GM10248 (cell line): Measurements from ENCODE around the gene TLX2.

ENCODE experiments used
- CTCF ChIA-PET: fragments of 300-600 bp; sonication (Branson Sonifier 250); formaldehyde crosslinking; extraction: SDS; loops from one replicate; lab custom pipeline; 2021; ENCODE audit warnings: antibody characterized with exemption; lab: Yijun Ruan, JAX
- POLR2A ChIA-PET: fragments of 350-650 bp; sonication (Branson Sonifier 250); formaldehyde crosslinking; extraction: SDS; loops from one replicate; lab custom pipeline; 2020; ENCODE audit warnings: antibody characterized with exemption; lab: Yijun Ruan, JAX
- DNase-seq: peaks from one replicate; pipeline ENCODE4 v3.0.0; 2012; ENCODE audit errors: extremely low spot score
- CTCF ChIP-seq: IDR thresholded peaks from 2 replicates; pipeline ENCODE4 v1.5.1; 2012; ENCODE audit warnings: mild to moderate bottlenecking, low read depth; ENCODE audit errors: extremely low read depth, missing control alignments, control extremely low read depth

The TLX2 gene

DNA sequence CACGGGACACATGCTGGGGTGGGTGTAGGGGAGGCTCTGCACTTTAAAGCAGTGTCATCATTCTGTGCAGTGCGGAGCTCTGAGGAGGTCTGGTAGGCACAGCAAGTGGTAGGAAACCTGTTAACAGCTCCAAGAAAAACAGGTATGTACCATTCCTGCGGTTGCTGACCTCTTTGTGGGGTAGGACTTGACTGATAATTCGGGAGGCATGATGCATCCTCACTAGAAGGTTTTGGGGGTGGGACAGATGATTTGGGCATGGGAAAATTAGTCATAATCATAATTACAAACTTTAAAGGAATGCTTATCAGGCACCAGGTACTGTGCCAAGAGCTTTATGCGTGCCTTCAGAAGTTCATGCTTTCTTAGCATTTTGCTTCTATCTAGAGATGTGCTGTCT lies 50.0 kb downstream of the TLX2 start:
- no peak for DNase-seq
- ChIA-PET CTCF (interaction anchor here (1.0 to 1.6 kb wide), 3 partner anchors 9 to 24 kb away, joined by 3 to 4 read pairs (median 3); no protein-coding TSS in a partner anchor), POLR2A (no interaction called here)
- no peak for TF ChIP-seq CTCF

- ChIA-PET POLR2A (no interaction called here), CTCF (interaction anchor here (1.4 to 4.2 kb wide), 4 partner anchors 11 to 22 kb away, joined by 7 to 39 read pairs (median 16); no protein-coding TSS in a partner anchor)
- TF ChIP-seq CTCF: no peak
- no peak for DNase-seq
These were observed 52.0 kb downstream of the TLX2 start for GRCh38 chr2:74566076-74566753.

GRCh38 chr2:74566754-74567085 lies 52.5 kb downstream of the TLX2 start:
- no peak for DNase-seq
- CTCF ChIA-PET: interaction anchor here (1.4 to 4.2 kb wide), 6 partner anchors 11 to 92 kb away, joined by 5 to 39 read pairs (median 8); no protein-coding TSS in a partner anchor
- TF ChIP-seq CTCF: no peak
- POLR2A ChIA-PET: no interaction called here
